ENCODE results near the gene EFTUD2.

DNA sequence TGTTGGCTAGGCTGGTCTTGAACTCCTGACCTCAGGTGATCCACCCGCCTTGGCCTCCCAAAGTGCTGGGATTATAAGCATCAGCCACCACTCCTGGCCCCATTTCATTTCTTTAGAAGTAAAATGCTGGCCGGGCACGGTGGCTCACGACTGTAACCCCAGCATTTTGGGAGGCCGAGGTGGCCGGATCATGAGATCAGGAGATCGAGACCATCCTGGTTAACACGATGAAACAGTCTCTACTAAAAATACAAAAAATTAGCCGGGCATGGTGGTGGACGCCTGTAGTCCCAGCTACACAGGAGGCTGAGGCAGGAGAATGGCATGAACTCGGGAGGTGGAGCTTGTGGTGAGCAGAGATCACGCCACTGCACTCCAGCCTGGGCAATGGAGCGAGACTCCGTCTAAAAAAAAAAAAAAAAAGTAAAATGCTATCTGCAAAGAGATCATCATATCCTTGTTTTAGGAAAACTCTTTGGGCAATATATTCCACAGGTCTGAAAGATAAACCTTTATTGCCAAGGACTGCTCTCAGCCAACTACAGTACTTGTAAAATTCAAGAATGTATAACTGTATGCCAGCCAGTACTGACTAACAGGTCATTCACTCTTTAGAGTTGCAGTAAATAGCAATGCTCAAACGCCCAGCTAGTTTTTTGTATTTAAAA lies 73.0 kb downstream of the EFTUD2 start:
- TF ChIP-seq CTCF (IDR thresholded peaks at IDR 0.05) = no peak
- no peak for TF ChIP-seq EZH2 (IDR thresholded peaks at IDR 0.05; ENCODE audit: borderline replicate concordance, insufficient read depth, low read depth, low read length, poor library complexity, severe bottlenecking)

Data from B cell (primary cell).